Thyroid gland (tissue), 4 donors: ENCODE data around the gene CCBE1.

Source experiments
- CTCF ChIP-seq, 6 experiments: fragments of 200-600 bp in 3 of 6; fragments of 450-650 bp in 3 of 6; sonication (generic) in 3 of 6; IDR thresholded peaks; one replicate each; pipeline ENCODE4 v1.5.1; 2016 to 2019; ENCODE audit warnings: antibody characterized with exemption in 6 of 6, mild to moderate bottlenecking in 2 of 6, inconsistent platforms in 1 of 6, moderate library complexity in 1 of 6
- POLR2A ChIP-seq, 2 donors: fragments of 450-650 bp; IDR thresholded peaks; one replicate each; pipeline ENCODE4 v1.6.1; 2017; ENCODE audit warnings: antibody characterized with exemption in 2 of 2, mild to moderate bottlenecking in 2 of 2, moderate library complexity in 1 of 2

GRCh38 chr18:59724103-59724502 is 26.9 kb upstream of the CCBE1 start:
- no peak for TF ChIP-seq CTCF (IDR thresholded peaks at IDR 0.05)
- no peak for TF ChIP-seq POLR2A (IDR thresholded peaks at IDR 0.05)
